SIG-M5 treated with dmso at 0.1 percent for 504 hours (cell line): ENCODE measurements around the gene FAM171A2.
A peak's percentile ranks its signal among the peaks of the same experiment; 100 is the strongest.

Experiments used
- DNase-seq: peaks from one replicate; lab custom pipeline; 2025; ENCODE audit not compliant: unreplicated experiment; lab: John Stamatoyannopoulos, UW

FAM171A2 gene

DNA sequence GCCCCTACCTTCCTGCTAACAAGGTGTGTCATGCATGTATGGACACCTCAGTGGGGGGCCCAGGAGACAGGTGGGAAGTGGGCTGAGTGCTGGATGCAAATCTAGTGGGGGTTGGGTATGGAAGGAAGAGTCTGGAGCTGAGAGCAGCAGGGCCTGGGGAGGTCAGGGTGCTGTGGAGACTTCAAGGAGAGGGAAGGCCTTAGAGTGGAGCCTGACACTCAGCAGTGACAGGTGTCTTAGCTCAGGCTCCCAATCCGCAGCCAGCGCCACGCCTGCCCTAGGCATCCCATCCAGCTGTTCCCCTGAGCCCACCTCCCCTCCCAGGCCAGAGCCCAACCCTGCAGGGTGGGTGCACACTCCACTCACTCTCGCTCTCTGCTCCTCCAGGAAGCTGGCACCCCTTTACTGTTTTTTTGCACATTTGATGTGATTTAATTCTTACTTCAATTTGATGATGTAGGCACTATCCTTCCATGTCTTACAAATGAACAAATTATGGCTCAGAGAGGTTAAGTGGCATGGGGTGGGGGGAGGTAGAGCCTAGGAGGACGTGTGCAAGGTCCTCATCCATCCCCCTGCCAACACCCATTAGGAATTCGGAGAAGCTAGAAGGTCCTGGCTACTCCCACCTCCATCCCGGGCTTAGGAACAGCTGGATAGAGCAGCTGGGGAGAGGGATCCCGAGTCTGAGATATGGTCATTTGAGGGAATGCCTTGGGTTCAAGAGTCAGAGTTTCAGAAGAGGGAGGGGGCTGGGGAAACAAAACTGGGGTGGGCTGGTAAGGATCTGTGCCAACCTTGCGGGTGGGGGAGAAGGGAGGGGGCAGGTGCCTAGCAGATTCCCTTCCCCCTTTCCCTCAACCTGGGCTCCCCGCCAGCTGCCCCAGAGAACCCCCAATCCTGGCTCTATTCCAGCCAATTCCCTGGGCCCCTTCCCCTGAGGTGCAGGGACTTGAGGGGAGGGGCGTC, 2.1 kb downstream of the FAM171A2 start:
- DNase-seq: no peak

DNA sequence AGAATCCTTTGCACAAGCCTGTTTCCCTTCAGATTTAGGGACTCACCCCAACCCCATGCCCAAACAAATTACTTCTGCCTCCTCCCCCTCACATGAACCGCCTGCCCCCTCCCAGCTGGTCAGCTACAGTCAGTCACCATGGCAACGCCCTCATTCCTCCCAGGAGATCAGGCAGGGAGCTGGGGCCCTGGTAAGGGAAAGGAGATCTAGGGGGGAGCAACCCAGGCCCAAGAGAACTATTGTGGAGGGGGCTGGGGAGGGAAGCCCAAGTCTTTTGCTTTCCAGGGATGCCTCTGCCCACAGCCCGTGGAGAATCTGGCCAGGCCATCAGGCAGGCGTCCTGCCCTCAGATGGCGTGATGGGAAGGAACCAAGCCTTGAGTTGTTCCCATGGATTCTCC, 2.8 kb downstream of the FAM171A2 start:
- no peak for DNase-seq

GRCh38 chr17:44360144-44360533, 3.5 kb downstream of the FAM171A2 start:
- no peak for DNase-seq

DNA sequence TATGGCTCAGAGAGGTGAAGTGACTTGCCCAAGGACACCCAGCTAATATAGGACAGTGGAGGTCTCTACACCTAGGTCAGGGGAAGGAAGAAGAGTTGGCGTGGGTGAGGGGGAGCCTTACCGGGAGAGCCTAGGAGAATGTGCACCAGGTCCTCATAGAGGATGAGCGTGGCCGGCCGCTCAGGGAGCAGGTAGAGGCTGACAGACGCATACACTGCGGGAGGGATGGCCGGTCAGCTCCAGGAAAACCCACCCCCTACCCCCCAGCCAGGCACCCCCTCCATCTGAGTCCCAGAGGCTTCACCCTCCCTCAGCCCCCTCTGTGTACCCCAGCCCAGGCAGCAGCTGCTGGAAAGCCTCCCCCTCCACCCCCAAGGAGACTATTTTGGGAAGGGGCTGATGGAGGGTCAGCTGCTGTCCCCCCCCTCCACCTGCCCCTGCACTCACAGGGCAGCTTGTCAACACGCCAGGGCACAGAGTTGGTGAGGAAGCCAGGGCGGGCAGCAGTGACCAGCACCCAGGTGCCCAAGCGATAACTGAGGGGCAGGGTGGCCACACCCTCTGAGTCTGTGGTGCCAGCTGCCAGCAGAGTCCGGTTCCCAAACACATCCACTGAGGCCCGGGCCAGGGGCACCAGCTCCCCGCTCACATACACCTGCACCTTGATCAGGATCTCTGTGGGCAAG, 4.1 kb downstream of the FAM171A2 start:
- no peak for DNase-seq

GRCh38 chr17:44359006-44359405, 4.6 kb downstream of the FAM171A2 start:
- DNase-seq: no peak

DNA sequence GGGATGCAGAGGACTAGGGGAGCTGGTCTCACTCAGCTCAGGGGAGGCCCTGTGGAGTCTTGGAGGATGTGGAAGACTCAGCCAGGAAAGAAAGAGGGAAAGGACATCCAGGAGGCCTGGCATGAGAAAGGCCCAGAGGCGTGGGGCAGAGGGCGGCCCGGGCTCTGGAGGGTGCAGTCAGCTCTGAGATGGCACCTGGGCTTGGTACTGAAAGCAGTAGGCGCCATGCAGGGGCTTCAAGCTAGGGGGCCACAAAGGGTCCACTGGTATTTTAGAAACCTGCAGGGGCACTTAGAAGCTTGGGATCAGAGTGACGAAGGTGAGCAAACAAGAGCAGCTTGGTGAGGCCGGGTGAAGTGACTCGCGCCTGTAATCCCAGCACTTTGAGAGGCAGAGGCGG, 5.6 kb downstream of the FAM171A2 start:
- no peak for DNase-seq

DNA sequence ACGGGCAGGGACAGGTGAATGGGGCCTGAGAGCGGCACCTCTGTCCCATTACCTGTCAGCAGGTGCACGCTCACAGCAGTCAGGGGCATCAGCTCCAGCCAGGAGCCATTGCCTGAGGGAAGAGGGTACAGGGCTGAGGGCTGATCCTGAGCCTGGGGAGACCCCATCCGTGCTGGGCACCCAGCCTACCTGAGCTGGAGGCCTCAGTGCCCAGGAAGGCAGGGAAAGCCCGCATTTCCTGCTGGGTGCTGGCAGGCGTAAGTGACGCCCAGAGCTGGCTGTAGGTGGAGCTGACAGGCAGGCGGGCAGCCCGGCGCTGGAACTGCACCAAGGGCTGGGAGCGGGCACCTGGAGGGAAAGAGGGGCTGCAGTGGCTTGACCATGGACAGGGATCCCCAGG, 7.4 kb downstream of the FAM171A2 start:
- DNase-seq: no peak

- DNase-seq: no peak
Measured at GRCh38 chr17:44355642-44356099, 8.0 kb downstream of the FAM171A2 start.

DNA sequence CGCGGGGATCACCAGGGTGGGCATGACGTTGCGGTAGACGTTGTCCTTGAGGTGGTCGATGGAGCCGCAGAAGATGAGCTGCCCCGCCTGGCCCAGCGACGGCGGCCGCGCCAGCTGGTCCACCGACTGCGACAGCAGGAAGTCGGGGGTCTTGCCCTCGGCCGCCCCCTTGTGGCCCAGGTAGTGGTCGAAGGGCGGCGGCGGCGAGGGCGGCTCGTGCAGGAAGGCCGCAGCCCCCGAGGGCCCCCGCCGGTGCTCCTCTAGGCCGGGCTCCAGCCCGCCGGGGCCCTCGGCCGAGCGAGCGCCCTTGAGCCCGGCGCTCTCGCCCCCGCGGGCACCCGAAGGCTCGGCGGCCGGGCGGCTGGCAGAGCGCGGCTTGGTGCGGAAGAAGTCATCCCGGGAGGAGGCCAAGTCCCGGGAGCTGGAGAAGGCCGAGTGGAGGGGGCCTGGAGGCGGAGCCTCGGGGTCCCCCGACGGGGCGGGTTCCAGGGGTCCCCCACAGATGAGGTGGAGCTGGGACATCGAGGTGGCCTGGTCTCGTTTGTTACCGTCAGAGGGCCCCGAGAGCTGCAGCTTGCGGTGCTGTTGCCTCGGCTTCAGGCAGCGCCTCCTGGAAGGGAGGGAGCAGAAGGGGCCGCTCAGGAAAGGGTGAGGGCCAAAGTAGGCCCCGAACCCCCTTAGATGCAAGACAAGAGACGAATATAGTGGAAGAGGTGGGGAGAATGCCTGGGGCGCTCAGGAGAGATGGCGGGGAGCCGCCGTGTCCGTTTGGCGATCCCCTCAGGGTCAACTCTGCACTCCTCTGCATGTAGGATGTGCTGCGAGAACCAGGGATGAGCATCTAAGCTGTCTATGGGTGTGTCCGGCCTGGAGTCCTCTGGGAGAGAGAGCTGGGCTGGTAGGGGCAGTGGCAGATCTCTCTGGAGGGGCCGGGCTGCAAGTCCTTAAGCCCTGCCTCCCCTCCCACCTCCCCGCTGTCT, 8.8 kb downstream of the FAM171A2 start:
- no peak for DNase-seq

DNA sequence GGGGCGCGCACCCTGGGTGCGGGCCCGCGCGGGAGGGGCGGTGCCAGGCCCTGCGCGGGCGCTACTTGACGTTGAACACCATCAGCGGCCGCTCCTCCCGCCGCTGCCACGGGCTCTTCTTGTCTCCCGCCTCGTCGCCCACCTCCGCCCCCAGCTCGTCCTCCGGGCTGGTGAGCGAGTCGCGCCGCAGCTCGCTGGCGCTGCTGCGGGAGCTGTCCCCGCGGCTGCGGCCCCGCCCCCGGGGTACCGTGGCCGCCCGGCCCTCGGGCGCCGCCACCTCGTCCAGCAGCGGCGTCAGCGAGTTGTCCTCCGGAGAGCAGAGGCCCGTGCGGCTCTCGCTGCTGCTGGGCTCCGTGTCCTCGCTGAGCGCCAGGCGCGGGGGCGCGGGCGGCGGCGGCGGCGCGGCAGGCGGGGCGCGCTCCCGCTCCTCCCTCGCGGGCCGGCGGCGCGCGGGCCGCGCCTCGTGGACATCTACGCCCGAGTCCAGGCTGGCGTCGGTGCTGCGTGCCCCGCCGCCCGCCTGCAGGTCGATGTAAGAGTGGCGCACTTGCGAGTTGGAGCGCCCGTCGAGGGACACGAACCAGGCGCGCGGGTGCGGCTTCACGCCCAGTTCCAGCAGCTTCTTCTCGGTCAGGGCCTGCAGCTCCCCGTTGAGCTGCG, 9.9 kb downstream of the FAM171A2 start:
- no peak for DNase-seq

- DNase-seq: no peak
Measured at GRCh38 chr17:44352828-44353671, 10.6 kb downstream of the FAM171A2 start.

- DNase-seq: no peak
Measured at GRCh38 chr17:44351961-44352827, 11.5 kb downstream of the FAM171A2 start.

DNA sequence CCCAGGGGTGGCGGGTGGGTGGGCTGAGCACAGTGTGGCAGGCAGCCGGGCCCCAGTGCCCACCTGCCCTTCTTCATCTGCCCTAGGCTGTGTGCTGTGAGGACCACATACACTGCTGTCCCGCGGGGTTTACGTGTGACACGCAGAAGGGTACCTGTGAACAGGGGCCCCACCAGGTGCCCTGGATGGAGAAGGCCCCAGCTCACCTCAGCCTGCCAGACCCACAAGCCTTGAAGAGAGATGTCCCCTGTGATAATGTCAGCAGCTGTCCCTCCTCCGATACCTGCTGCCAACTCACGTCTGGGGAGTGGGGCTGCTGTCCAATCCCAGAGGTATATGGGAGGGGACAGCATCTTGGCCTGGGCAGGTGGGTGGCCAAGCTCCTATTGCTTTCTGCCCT, 12.2 kb downstream of the FAM171A2 start:
- DNase-seq: no peak

DNA sequence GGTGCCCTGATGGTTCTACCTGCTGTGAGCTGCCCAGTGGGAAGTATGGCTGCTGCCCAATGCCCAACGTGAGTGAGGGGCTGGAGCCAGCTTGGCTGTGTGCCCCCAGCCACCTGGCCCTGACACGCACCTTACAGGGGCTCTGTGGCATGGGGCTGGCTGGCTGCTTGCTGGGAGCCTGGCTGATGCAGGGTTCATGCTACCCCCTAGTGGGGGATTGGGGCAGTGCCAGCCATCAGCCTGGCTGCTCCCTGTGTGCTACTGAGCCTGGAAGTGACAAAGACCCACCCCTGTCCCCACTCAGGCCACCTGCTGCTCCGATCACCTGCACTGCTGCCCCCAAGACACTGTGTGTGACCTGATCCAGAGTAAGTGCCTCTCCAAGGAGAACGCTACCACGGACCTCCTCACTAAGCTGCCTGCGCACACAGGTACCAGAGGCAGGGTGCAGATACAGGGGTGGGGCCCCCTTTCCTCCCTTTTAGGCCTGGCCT, 12.9 kb downstream of the FAM171A2 start:
- DNase-seq: peak; percentile 65

DNA sequence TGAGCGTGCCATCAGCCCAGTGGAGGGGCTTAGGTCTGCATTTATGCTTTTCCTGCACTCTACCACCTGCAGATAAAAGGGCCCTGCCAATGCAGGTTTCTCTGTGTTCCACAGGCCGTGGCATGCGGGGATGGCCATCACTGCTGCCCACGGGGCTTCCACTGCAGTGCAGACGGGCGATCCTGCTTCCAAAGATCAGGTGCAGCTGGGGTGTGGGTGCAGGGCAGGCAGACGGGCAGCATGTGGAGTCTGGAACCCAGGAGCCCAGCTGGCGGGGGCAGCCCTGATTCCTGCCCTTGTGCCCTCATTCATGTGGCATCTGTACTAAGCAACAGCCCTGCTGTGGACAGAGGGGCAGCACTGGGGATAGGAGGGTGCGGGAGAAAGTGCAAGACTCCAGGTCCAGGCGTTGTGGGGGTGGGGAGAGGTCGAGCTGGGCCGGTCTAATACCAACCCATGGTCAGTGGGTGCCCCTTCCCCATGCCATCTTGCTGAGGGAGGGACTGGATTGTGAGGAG, 14.0 kb downstream of the FAM171A2 start:
- DNase-seq: no peak

DNA sequence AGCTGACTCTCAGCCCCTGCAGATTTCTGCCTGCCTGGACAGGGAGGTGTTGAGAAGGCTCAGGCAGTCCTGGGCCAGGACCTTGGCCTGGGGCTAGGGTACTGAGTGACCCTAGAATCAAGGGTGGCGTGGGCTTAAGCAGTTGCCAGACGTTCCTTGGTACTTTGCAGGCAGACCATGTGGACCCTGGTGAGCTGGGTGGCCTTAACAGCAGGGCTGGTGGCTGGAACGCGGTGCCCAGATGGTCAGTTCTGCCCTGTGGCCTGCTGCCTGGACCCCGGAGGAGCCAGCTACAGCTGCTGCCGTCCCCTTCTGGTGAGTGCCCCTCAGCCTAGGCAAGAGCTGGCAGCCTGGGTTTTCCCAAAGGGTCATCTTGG, 14.7 kb downstream of the FAM171A2 start:
- no peak for DNase-seq

DNA sequence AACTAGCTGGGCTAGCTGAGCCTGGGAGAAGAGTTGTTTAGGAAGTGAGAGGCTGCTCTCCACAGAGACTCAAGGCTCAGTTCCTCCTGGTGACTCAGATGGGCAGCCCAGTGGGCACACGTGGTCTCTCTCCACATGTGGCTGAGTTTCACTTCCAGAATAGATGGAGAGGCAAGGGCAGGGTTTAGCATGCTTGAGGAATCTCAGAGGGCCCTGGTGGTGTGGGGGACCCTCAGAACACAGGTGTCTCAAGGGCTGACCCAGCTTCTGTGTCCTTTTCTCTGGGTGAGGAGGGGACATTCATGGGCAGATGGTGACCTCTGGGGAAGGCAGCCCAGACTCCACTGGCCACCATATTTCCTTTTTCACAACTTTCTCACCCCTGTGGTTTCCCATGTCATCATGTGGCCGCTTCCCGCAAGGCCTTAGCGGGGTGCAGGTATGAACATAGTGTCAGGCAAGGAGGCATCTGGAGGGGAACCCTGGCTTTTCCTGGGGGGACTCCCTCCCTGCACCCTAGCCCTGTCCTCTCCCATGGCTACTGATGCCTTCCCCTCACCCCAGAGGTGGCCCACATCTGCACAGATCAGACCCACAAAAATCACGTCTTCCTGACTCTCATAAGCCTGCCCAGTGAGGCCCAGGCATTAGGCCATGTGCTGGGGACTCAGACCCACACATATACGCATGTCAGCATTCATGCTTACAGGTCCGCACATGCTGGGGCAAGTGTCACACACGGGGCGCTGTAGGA, 15.2 kb downstream of the FAM171A2 start:
- DNase-seq: peak; percentile 98
